Colonic mucosa (tissue), 4 donors: ENCODE measurements around the gene LCLAT1. TPM values are rescaled to one million over a fixed set of nuclear protein-coding genes. Genes with fewer than 3 reads are reported as not detected.

Experiments
- DNase-seq: peaks from one replicate; pipeline ENCODE4 v3.0.0-alpha.2; 2020
- H3K27ac ChIP-seq: fragments of 200-600 bp; one replicate; pipeline ENCODE4 v1.8.0; 2021
- H3K27me3 ChIP-seq: fragments of 200-600 bp; one replicate; pipeline ENCODE4 v1.8.0; 2021
- H3K36me3 ChIP-seq: fragments of 200-600 bp; one replicate; pipeline ENCODE4 v1.8.0; 2021
- H3K4me1 ChIP-seq: fragments of 200-600 bp; one replicate; pipeline ENCODE4 v1.8.0; 2021; ENCODE audit warnings: mild to moderate bottlenecking
- H3K4me3 ChIP-seq: fragments of 200-600 bp; one replicate; pipeline ENCODE4 v1.8.0; 2021
- H3K9ac ChIP-seq, 2 donors: one replicate each; pipeline ENCODE4 v1.7.0; 2013; ENCODE audit warnings: control low read depth in 2 of 2, low read depth in 2 of 2, low read length in 2 of 2
- H3K9me3 ChIP-seq: fragments of 200-600 bp; one replicate; pipeline ENCODE4 v1.8.0; 2021
- CTCF ChIP-seq: fragments of 200-600 bp; IDR thresholded peaks from one replicate; pipeline ENCODE4 v1.8.0; 2022; ENCODE audit warnings: antibody characterized with exemption, mild to moderate bottlenecking
- intact Hi-C: fragments of 100-400 bp; cut with DNase I; formaldehyde crosslinking; loops from one replicate; pipeline ENCODE4 v1.14.1; 2022
- total RNA-seq, 2 donors: library from RNA; stranded (reverse); fragmentation: NEBNext Ultra II Directional in 1 of 2; extraction: Animal tissue kit (Norgen Biotek cat#: 25700) in 1 of 2; gene quantifications; one replicate each; pipeline ENCODE4 v1.2.1, GENCODE V29; 2021
- donor health status: healthy.
- donor health status: DM: no; HTN: no; CAD: no.
- donor health status: DM: no; HTN: no; CAD: no.

LCLAT1 gene
- total RNA-seq, 2 donors from 2014 or later, result 20.0 to 25.5 TPM

DNA sequence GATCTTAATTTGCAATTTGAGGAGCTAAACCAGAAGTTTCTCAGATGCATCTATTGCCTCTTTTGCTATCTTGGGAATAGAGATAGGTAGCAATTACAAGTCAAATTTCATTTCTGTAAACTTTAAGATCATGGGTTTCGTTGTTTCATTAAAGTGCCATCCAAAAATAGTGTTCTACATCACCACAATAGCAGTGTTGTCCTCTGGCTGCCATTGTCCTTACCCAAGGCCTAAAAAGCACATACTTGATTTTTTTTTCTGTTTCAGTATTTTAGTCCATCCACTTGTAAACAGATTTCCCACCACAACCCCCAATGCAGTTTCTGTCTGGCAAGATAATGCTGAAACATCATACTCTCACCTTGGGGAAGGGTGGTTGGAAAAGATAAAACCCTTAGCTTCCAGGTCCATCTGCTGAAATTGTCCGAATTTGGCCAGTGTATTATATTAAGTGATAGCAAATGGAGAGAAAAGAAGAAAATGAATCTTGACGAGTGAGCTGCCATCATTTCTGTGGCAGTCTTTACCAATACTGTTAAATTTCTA lies 136.2 kb downstream of the LCLAT1 start:
- Histone ChIP-seq H3K27me3 (no peaks in the 10 kb centered on the region), H3K9me3 (no peaks in the 10 kb centered on the region), H3K36me3 (no peaks in the 10 kb centered on the region), H3K4me1 (no peaks in the 10 kb centered on the region), H3K9ac (no peak overlapping the region), H3K27ac (no peak overlapping the region), H3K4me3 (no peak overlapping the region)
- intact Hi-C loops, result no loop called here
- no peak for TF ChIP-seq CTCF
- no peak for DNase-seq

DNA sequence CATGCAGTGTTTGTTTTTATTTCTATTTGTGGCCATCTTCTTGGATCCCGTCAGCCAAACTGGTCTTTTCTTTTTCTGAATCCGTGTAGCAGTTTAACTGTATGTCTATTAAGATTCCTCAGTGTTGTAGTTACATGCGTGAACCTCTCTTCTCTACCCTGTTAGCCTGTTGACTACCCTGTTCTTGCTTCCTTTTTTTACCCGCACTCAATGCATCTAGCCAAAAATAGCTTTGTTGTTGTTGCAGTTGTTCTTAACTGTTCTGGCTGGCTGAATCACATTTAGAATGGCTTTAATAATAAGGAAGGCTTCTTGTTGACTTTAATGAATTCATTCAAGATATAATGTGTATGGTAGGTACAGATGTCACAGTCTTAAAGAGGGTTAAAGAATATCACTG lies 137.1 kb downstream of the LCLAT1 start:
- no peaks in the 10 kb centered on the region for H3K36me3 ChIP-seq
- no peaks in the 10 kb centered on the region for H3K4me1 ChIP-seq
- intact Hi-C loops, result no loop called here
- no peak for TF ChIP-seq CTCF
- no peak overlapping the region for H3K4me3 ChIP-seq
- no peak overlapping the region for H3K27ac ChIP-seq
- H3K9me3 ChIP-seq, result no peaks in the 10 kb centered on the region
- no peak overlapping the region for H3K9ac ChIP-seq
- H3K27me3 ChIP-seq, result no peaks in the 10 kb centered on the region
- DNase-seq, result no peak

DNA sequence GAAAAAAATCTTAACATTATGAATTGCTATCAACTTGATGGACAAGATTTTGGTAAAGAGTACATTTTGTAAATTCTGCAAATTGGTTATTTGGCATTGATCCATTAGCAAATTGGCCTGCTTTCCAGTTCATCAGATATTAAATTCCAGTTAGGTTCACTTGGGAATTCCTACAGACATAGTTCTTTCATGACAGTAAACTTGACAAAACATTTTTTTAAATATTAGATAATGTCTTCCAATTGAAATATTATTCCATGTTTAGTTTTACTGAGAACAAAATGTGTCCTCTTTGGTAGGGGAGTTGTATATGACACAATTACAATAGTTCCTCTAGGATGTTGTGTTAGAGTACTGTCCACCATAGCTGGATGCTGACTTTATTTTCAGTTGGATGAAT lies 141.9 kb downstream of the LCLAT1 start:
- Histone ChIP-seq H3K4me3 (no peak overlapping the region), H3K36me3 (no peaks in the 10 kb centered on the region), H3K9ac (no peak overlapping the region), H3K27ac (no peak overlapping the region), H3K27me3 (no peaks in the 10 kb centered on the region), H3K4me1 (no peaks in the 10 kb centered on the region), H3K9me3 (no peaks in the 10 kb centered on the region)
- DNase-seq, result no peak
- TF ChIP-seq CTCF, result no peak
- intact Hi-C loops, result no loop called here

GRCh38 chr2:30590407-30590806 lies 143.4 kb downstream of the LCLAT1 start:
- Histone ChIP-seq H3K27me3 (no peaks in the 10 kb centered on the region), H3K27ac (no peak overlapping the region), H3K4me1 (no peaks in the 10 kb centered on the region), H3K9ac (no peak overlapping the region), H3K9me3 (no peaks in the 10 kb centered on the region), H3K36me3 (no peaks in the 10 kb centered on the region), H3K4me3 (no peak overlapping the region)
- no peak for TF ChIP-seq CTCF
- no peak for DNase-seq
- intact Hi-C loops, result no loop called here

DNA sequence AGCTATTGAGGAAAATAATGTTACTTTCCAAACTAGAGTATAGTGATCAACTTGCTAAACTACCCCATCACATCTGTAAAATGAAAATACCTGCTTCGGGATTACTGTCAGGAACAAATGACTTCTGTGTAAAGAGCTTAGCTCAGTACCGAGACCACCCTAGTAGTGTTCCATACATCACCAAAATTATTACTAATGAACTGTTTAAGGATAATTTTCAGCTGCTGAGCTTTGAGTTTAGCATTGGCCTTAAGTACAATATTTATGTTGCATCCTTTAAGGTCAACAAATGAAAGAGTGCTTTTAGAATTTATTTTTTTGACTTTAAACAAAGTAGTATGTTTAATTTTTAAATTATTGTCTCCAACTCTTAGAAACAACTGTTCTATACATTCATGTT lies 144.1 kb downstream of the LCLAT1 start:
- intact Hi-C loops, result no loop called here
- no peak overlapping the region for H3K27ac ChIP-seq
- no peaks in the 10 kb centered on the region for H3K9me3 ChIP-seq
- no peaks in the 10 kb centered on the region for H3K4me1 ChIP-seq
- no peaks in the 10 kb centered on the region for H3K36me3 ChIP-seq
- no peaks in the 10 kb centered on the region for H3K27me3 ChIP-seq
- no peak for TF ChIP-seq CTCF
- DNase-seq, result no peak
- H3K9ac ChIP-seq, result no peak overlapping the region
- H3K4me3 ChIP-seq, result no peak overlapping the region
